Astrocyte of the hippocampus (primary cell): Measurements from ENCODE around the gene TAS2R40.
A peak's percentile ranks its signal among the peaks of the same experiment; 100 is the strongest.
"Not testable (repeated sequence)": the region's sequence is repeated elsewhere in the genome, so short reads cannot be mapped to it uniquely, and the experiment has no call there.

Source experiments
- DNase-seq: peaks from one replicate; pipeline ENCODE4 v3.0.0; 2011; ENCODE audit warnings: low read depth, low spot score

The TAS2R40 gene

GRCh38 chr7:143221737-143222136 lies at the start of gene TAS2R40:
Gene TAS2R40, plus strand, starts transcription at chr7:143222037. Its CDS starts 42 bp downstream, at chr7:143222079.
- no peak for DNase-seq

- DNase-seq = peak; percentile 23
Measured at GRCh38 chr7:143172354-143172753, 49.5 kb upstream of the TAS2R40 start.

- no peak for DNase-seq
Measured at GRCh38 chr7:143176128-143176527, 45.7 kb upstream of the TAS2R40 start.

- no peak for DNase-seq
Measured at GRCh38 chr7:143177374-143178119, 44.3 kb upstream of the TAS2R40 start.

GRCh38 chr7:143180771-143181170 lies 41.1 kb upstream of the TAS2R40 start:
- DNase-seq = not testable (repeated sequence)

GRCh38 chr7:143181349-143181748 lies 40.5 kb upstream of the TAS2R40 start:
- DNase-seq = no peak

GRCh38 chr7:143183024-143183423 lies 38.8 kb upstream of the TAS2R40 start, which contains the start of gene TAS2R39:
Gene TAS2R39, plus strand, starts transcription at chr7:143183419. Its CDS starts 0 bp downstream, at chr7:143183419.
- DNase-seq = no peak

- no peak for DNase-seq
Measured at GRCh38 chr7:143185551-143185950, 36.3 kb upstream of the TAS2R40 start.

GRCh38 chr7:143188994-143189393 lies 32.8 kb upstream of the TAS2R40 start:
- DNase-seq = no peak

- no peak for DNase-seq
Measured at GRCh38 chr7:143193880-143194279, 28.0 kb upstream of the TAS2R40 start.

GRCh38 chr7:143199040-143199439 lies 22.8 kb upstream of the TAS2R40 start:
- DNase-seq = no peak

- no peak for DNase-seq
Measured at GRCh38 chr7:143202161-143202560, 19.7 kb upstream of the TAS2R40 start.

GRCh38 chr7:143203386-143203785 lies 18.5 kb upstream of the TAS2R40 start:
- DNase-seq = no peak

- no peak for DNase-seq
Measured at GRCh38 chr7:143205560-143206293, 16.1 kb upstream of the TAS2R40 start.

- no peak for DNase-seq
Measured at GRCh38 chr7:143210541-143210940, 11.3 kb upstream of the TAS2R40 start.

GRCh38 chr7:143213478-143213877 lies 8.4 kb upstream of the TAS2R40 start:
- DNase-seq = not testable (repeated sequence)

- DNase-seq = peak; percentile 86
Measured at GRCh38 chr7:143214789-143215679, 6.8 kb upstream of the TAS2R40 start.

- DNase-seq = peak; percentile 34
Measured at GRCh38 chr7:143216151-143216550, 5.7 kb upstream of the TAS2R40 start.

GRCh38 chr7:143216686-143217085 lies 5.2 kb upstream of the TAS2R40 start:
- no peak for DNase-seq

GRCh38 chr7:143217806-143218205 lies 4.0 kb upstream of the TAS2R40 start:
- no peak for DNase-seq

- DNase-seq = no peak
Measured at GRCh38 chr7:143221286-143221685, 551 bp upstream of the TAS2R40 start.

GRCh38 chr7:143222782-143223181 lies 945 bp downstream of the TAS2R40 start:
- no peak for DNase-seq
